Activated effector memory CD4-positive, alpha-beta T cell treated with Interleukin-2 at 50 U/mL for 16 hours (primary cell): ENCODE measurements around the gene STRBP.
"Not testable (repeated sequence)": the region's sequence is repeated elsewhere in the genome, so short reads cannot be mapped to it uniquely, and the experiment has no call there.

Experiments used
- DNase-seq: peaks from one replicate; pipeline ENCODE4 v3.0.0-alpha.2; 2020

STRBP gene

GRCh38 chr9:123282362-123283047 lies 14.1 kb upstream of the STRBP start:
- DNase-seq, result no peak

- DNase-seq, result no peak
Observed at GRCh38 chr9:123281659-123282350, 13.4 kb upstream of the STRBP start.

GRCh38 chr9:123278879-123279493 lies 10.6 kb upstream of the STRBP start:
- not testable (repeated sequence) for DNase-seq

GRCh38 chr9:123278361-123278760 lies 10.0 kb upstream of the STRBP start:
- no peak for DNase-seq

- no peak for DNase-seq
Observed at GRCh38 chr9:123276551-123276950, 8.2 kb upstream of the STRBP start.

- not testable (repeated sequence) for DNase-seq
Observed at GRCh38 chr9:123271133-123271532, 2.7 kb upstream of the STRBP start.

GRCh38 chr9:123269281-123269680 lies 895 bp upstream of the STRBP start:
- no peak for DNase-seq

GRCh38 chr9:123268199-123268464 lies 254 bp downstream of the STRBP start:
- DNase-seq, result no peak

- DNase-seq, result no peak
Observed at GRCh38 chr9:123267481-123268198, 746 bp downstream of the STRBP start.

- no peak for DNase-seq
Observed at GRCh38 chr9:123266655-123267399, 1.6 kb downstream of the STRBP start.

GRCh38 chr9:123265833-123266232 lies 2.6 kb downstream of the STRBP start:
- DNase-seq, result no peak

- DNase-seq, result no peak
Observed at GRCh38 chr9:123263227-123263626, 5.2 kb downstream of the STRBP start.

- no peak for DNase-seq
Observed at GRCh38 chr9:123262338-123262737, 6.0 kb downstream of the STRBP start.

GRCh38 chr9:123261006-123261677 lies 7.2 kb downstream of the STRBP start:
- no peak for DNase-seq

GRCh38 chr9:123260340-123260739 lies 8.0 kb downstream of the STRBP start:
- DNase-seq, result no peak

- DNase-seq, result no peak
Observed at GRCh38 chr9:123257276-123257675, 11.1 kb downstream of the STRBP start.

GRCh38 chr9:123255718-123256117 lies 12.7 kb downstream of the STRBP start:
- DNase-seq, result no peak

GRCh38 chr9:123253204-123253603 lies 15.2 kb downstream of the STRBP start:
- no peak for DNase-seq

GRCh38 chr9:123251741-123252140 lies 16.6 kb downstream of the STRBP start:
- DNase-seq, result no peak

GRCh38 chr9:123251324-123251723 lies 17.1 kb downstream of the STRBP start:
- no peak for DNase-seq

GRCh38 chr9:123250504-123250903 lies 17.9 kb downstream of the STRBP start:
- no peak for DNase-seq

GRCh38 chr9:123249162-123249561 lies 19.2 kb downstream of the STRBP start:
- not testable (repeated sequence) for DNase-seq
